ENCODE data around the gene MYLK. TPM values are rescaled to one million over a fixed set of nuclear protein-coding genes. Genes with fewer than 3 reads are reported as not detected.
"Not testable (repeated sequence)": the region's sequence is repeated elsewhere in the genome, so short reads cannot be mapped to it uniquely, and the experiment has no call there.

The MYLK gene
- total RNA-seq, 1 donor from 2014 or later: 2.6 TPM

- TF ChIP-seq, protein P1, sequence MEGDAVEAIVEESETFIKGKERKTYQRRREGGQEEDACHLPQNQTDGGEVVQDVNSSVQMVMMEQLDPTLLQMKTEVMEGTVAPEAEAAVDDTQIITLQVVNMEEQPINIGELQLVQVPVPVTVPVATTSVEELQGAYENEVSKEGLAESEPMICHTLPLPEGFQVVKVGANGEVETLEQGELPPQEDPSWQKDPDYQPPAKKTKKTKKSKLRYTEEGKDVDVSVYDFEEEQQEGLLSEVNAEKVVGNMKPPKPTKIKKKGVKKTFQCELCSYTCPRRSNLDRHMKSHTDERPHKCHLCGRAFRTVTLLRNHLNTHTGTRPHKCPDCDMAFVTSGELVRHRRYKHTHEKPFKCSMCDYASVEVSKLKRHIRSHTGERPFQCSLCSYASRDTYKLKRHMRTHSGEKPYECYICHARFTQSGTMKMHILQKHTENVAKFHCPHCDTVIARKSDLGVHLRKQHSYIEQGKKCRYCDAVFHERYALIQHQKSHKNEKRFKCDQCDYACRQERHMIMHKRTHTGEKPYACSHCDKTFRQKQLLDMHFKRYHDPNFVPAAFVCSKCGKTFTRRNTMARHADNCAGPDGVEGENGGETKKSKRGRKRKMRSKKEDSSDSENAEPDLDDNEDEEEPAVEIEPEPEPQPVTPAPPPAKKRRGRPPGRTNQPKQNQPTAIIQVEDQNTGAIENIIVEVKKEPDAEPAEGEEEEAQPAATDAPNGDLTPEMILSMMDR (IDR thresholded peaks at IDR 0.05; ENCODE audit: insufficient read depth, low read length, severe bottlenecking): no peak
- no peak for DNase-seq (ENCODE audit: low read depth)
- H3K4me3 ChIP-seq (ENCODE audit: low read depth, low read length): no peak overlapping the region
- FAIRE-seq: no peak
- peaks cover 1% of the 10 kb centered on the region for H3K36me3 ChIP-seq (ENCODE audit: control insufficient read depth, insufficient read depth, low read length)
- no peaks in the 10 kb centered on the region for H3K27me3 ChIP-seq (ENCODE audit: control insufficient read depth, insufficient read depth, low read length)
Measured at GRCh38 chr3:123722456-123722855, 161.7 kb downstream of the MYLK start.

GRCh38 chr3:123722021-123722420, 162.1 kb downstream of the MYLK start:
- FAIRE-seq (no peak), DNase-seq (ENCODE audit: low read depth) (no peak)
- no peak overlapping the region for H3K4me3 ChIP-seq (ENCODE audit: low read depth, low read length)
- no peaks in the 10 kb centered on the region for H3K27me3 ChIP-seq (ENCODE audit: control insufficient read depth, insufficient read depth, low read length)
- H3K36me3 ChIP-seq (ENCODE audit: control insufficient read depth, insufficient read depth, low read length): peaks cover 1% of the 10 kb centered on the region
- TF ChIP-seq, protein P1 (IDR thresholded peaks at IDR 0.05; ENCODE audit: insufficient read depth, low read length, severe bottlenecking): no peak

DNA sequence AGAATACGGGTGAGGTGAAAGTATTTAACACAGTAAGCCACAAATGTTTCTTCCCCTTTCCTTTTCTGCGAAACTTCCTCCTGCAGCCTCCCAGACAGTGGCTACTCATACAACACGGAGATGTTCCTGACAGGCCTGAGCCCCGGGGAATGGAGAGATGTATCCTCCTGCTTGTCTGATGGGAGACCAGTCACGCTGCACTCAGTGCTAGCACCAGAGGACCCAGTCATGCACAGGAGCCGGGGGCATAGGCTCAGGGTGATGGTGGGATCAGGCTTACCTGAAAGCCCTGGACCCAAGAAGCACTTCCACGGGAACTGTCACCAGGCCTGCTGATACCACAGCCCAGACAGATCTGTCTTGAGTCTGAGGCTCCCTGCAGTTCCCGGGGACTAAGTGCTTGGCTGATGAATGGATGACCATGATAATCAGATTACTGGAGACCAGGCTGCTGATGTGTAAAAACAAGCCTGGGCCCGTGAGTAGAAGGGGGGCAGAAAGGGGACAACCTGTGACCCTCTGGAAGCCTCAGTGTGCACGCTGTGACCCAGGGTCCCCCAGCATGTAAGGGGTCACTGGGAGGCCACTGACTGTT, 162.9 kb downstream of the MYLK start:
- not testable (repeated sequence) for H3K27me3 ChIP-seq (ENCODE audit: control insufficient read depth, insufficient read depth, low read length); DNase-seq (ENCODE audit: low read depth); H3K4me3 ChIP-seq (ENCODE audit: low read depth, low read length); H3K36me3 ChIP-seq (ENCODE audit: control insufficient read depth, insufficient read depth, low read length)
- FAIRE-seq: peak; percentile 97

DNA sequence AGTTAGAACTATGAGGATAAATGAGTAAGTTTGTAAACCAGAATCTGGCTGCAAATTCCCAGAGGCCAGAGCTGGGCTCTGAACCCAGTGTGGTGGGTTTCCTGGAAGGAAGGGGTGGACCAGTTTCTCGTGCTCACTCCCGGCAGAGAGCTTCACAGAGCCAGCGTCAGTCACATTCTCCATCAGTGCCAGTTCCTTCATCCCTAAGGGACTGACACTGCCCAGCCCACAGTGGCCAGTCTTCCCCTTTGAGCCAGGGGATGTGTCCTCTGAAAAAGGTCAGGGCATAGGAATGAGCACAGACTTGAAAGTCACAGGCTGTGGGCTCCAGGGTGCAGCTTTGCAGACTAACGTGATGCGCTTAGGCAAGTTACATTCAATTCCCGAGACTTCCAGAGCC, 163.5 kb downstream of the MYLK start:
- peaks cover 1% of the 10 kb centered on the region for H3K36me3 ChIP-seq (ENCODE audit: control insufficient read depth, insufficient read depth, low read length)
- DNase-seq (ENCODE audit: low read depth) (no peak), FAIRE-seq (no peak)
- TF ChIP-seq, protein P1 (IDR thresholded peaks at IDR 0.05; ENCODE audit: insufficient read depth, low read length, severe bottlenecking): no peak
- H3K27me3 ChIP-seq (ENCODE audit: control insufficient read depth, insufficient read depth, low read length): no peaks in the 10 kb centered on the region
- no peak overlapping the region for H3K4me3 ChIP-seq (ENCODE audit: low read depth, low read length)

- peak; percentile 7 for FAIRE-seq
- H3K4me3 ChIP-seq (ENCODE audit: low read depth, low read length): no peak overlapping the region
- peak; percentile 21 for DNase-seq (ENCODE audit: low read depth)
- H3K27me3 ChIP-seq (ENCODE audit: control insufficient read depth, insufficient read depth, low read length): no peaks in the 10 kb centered on the region
- TF ChIP-seq, protein P1 (IDR thresholded peaks at IDR 0.05; ENCODE audit: insufficient read depth, low read length, severe bottlenecking): peak; percentile 43
- peaks cover 1% of the 10 kb centered on the region for H3K36me3 ChIP-seq (ENCODE audit: control insufficient read depth, insufficient read depth, low read length)
Measured at GRCh38 chr3:123719862-123720453, 164.2 kb downstream of the MYLK start.

DNA sequence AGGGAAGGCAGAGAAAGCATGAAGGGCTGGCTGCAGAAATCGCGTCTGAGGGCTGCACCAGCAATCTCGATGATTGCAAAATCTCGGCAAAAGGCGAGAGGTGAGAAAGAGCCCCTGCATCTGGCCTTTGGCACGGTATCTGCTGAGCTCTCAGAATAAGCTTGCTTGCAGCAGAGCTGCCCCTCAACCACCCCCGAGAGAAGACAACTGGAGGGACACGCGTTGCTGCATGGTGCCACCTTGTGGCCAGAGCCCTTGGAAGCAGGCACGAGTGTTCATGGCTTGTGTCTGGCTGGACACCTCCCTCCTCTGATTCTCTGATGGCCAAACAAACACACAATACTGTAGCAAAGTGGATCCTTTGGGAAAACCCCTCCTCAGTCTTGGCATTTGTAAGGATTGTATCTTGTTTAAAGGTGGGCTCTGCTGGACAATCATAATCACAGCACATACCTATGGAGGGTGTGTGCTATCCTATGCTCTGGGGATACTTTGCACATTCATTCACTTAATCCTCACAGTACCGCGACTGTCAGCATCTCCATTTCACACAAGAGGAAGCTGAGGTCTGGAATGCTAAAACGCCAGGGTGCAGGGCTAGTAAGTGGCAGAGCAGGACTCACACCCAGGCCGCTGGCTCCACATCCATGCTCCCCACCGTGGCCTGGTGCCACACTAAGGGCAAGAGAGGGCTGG, 164.9 kb downstream of the MYLK start:
- peak; percentile 56 for DNase-seq (ENCODE audit: low read depth)
- not testable (repeated sequence) for H3K4me3 ChIP-seq (ENCODE audit: low read depth, low read length); H3K36me3 ChIP-seq (ENCODE audit: control insufficient read depth, insufficient read depth, low read length); FAIRE-seq; H3K27me3 ChIP-seq (ENCODE audit: control insufficient read depth, insufficient read depth, low read length)
- TF ChIP-seq, protein P1 (IDR thresholded peaks at IDR 0.05; ENCODE audit: insufficient read depth, low read length, severe bottlenecking): peak; percentile 86

All from bronchial epithelial cell (primary cell).